Breast epithelium (tissue), 4 donors: ENCODE measurements around the gene DLGAP3. TPM values are rescaled to one million over a fixed set of nuclear protein-coding genes. Genes with fewer than 3 reads are reported as not detected.

Source experiments
- DNase-seq, 2 donors: peaks; one replicate each; pipeline ENCODE4 v3.0.0-alpha.2; 2019; ENCODE audit warnings: low spot score in 2 of 2
- H3K27ac ChIP-seq, 2 donors: fragments of 200-600 bp; sonication (generic) in 1 of 2; one replicate each; pipeline ENCODE4 v1.5.1; 2016 to 2019; ENCODE audit warnings: mild to moderate bottlenecking in 1 of 2
- H3K27me3 ChIP-seq, 2 donors: fragments of 200-600 bp; sonication (generic) in 1 of 2; one replicate each; pipeline versions ENCODE4 v1.5.1 to v1.6.0; 2017 to 2019; ENCODE audit warnings: control low read depth in 1 of 2, mild to moderate bottlenecking in 1 of 2
- H3K36me3 ChIP-seq: fragments of 200-600 bp; one replicate; pipeline ENCODE4 v1.5.1; 2019
- H3K4me1 ChIP-seq, 2 donors: fragments of 200-600 bp; sonication (generic); one replicate each; pipeline ENCODE4 v1.5.1; 2016 to 2019; ENCODE audit warnings: control low read depth in 1 of 2
- H3K4me3 ChIP-seq, 3 donors: fragments of 200-600 bp; sonication (generic); 1 replicate in 2 of 3; 2 replicates in 1 of 3; pipeline ENCODE4 v1.5.1; 2016 to 2019; ENCODE audit warnings: mild to moderate bottlenecking in 3 of 3, moderate library complexity in 2 of 3
- H3K9me3 ChIP-seq, 2 donors: fragments of 200-600 bp; sonication (generic) in 1 of 2; one replicate each; pipeline ENCODE4 v1.5.1; 2016 to 2019; ENCODE audit warnings: control low read depth in 1 of 2
- CTCF ChIP-seq, 3 donors: fragments of 450-650 bp; IDR thresholded peaks; one replicate each; pipeline ENCODE4 v1.5.1; 2016 to 2017; ENCODE audit warnings: antibody characterized with exemption in 3 of 3, mild to moderate bottlenecking in 3 of 3, moderate library complexity in 3 of 3
- POLR2A ChIP-seq: fragments of 450-650 bp; IDR thresholded peaks from one replicate; pipeline ENCODE4 v1.6.1; 2016; ENCODE audit warnings: antibody characterized with exemption, mild to moderate bottlenecking, moderate library complexity
- POLR2AphosphoS5 ChIP-seq, 3 donors: sonication (generic); formaldehyde crosslinking; IDR thresholded peaks; one replicate each; pipeline ENCODE4 v1.6.1; 2017; ENCODE audit warnings: antibody characterized with exemption in 3 of 3
- intact Hi-C: fragments of 100-400 bp; cut with DNase I; formaldehyde crosslinking; loops from one replicate; pipeline ENCODE4 v1.15.1; 2023; ENCODE audit warnings: low total_unique reads
- total RNA-seq, 3 donors: library from RNA; depleted of rRNA; stranded (reverse); fragments of >200 nt; gene quantifications; one replicate each; pipeline ENCODE4 v1.1.0, GENCODE V29; 2016

DLGAP3 gene
- total RNA-seq, 3 donors from 2014 or later = 0.15 to 0.33 (median 0.16) TPM

DNA sequence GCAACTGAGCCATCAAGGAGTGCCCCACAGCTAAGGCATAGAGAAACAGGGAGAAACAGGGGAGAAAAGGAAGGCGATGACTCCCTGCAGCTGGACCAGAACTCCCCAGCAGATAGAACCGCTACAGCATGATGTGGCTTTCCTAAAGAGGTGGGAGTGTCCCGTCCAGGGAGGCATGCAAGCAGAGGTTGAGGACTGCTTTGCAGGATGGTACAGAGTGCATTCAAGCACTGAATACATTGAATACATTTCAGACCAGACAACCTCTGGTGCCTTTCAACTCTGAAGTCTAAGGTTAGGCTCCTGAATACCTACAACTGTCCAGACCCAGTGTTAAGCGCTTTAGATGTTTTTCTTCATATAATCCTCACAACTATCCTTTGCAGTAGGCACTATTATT, 13.3 kb downstream of the DLGAP3 start:
- no peaks in the 10 kb centered on the region for H3K4me1 ChIP-seq
- intact Hi-C loops = no loop called here
- H3K4me3 ChIP-seq = no peak overlapping the region
- peaks cover 0 to 20% of the 10 kb centered on the region in 2 donors for H3K27me3 ChIP-seq
- no peak for TF ChIP-seq POLR2AphosphoS5 (IDR thresholded peaks at IDR 0.05)
- no peak for TF ChIP-seq POLR2A
- no peak for TF ChIP-seq CTCF (IDR thresholded peaks at IDR 0.05)
- H3K36me3 ChIP-seq = no peaks in the 10 kb centered on the region
- H3K9me3 ChIP-seq = no peaks in the 10 kb centered on the region
- no peak overlapping the region for H3K27ac ChIP-seq
- DNase-seq = no peak

DNA sequence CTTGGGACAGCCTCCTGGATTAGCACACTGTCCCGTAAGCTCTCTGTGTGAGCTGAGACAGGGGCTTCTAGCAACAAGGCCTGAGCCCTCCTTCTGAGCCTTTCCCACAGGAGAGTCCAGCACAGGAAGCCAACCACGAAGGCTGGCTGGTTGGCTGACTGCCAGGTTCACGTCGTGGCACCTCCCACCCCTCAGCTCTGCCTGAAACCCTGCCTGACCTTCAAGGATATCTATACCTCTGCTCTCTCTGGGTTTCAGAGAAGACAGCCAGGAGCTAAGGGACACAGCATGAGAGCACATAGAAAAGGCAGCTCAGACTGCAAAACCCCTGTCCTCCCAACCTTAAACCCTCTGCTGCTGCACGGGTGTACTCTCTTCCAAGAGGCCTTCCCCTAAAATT, 13.9 kb downstream of the DLGAP3 start:
- Histone ChIP-seq H3K27ac (no peak overlapping the region), H3K4me3 (no peak overlapping the region), H3K27me3 (peaks cover 0 to 16% of the 10 kb centered on the region in 2 donors), H3K9me3 (no peaks in the 10 kb centered on the region), H3K4me1 (no peaks in the 10 kb centered on the region), H3K36me3 (no peaks in the 10 kb centered on the region)
- DNase-seq = no peak
- intact Hi-C loops = no loop called here
- no peak for TF ChIP-seq CTCF (IDR thresholded peaks at IDR 0.05)
- no peak for TF ChIP-seq POLR2A
- TF ChIP-seq POLR2AphosphoS5 (IDR thresholded peaks at IDR 0.05) = no peak

DNA sequence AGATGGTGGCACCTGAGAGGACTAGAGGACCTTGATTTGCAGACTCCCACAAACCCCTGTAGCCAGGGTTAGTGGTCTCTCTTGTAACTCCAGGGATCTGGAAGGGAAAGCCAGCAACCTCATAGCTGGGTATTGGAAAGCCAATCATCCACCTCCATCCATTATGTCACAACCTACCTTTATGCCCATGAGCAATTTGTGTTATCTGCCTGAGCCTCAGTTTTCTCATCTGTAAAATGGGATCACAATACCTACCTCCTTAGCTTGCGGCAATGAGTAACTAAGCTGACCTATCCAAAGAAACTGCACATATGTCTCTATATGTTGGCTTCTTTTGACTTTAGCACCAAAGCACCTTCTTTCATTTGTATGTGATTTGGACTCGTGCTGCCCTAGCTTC, 14.5 kb downstream of the DLGAP3 start:
- TF ChIP-seq POLR2AphosphoS5 (IDR thresholded peaks at IDR 0.05) = no peak
- Histone ChIP-seq H3K9me3 (no peaks in the 10 kb centered on the region), H3K36me3 (no peaks in the 10 kb centered on the region), H3K27me3 (peaks cover 0 to 10% of the 10 kb centered on the region in 2 donors), H3K4me1 (no peaks in the 10 kb centered on the region), H3K4me3 (no peak overlapping the region), H3K27ac (no peak overlapping the region)
- intact Hi-C loops = no loop called here
- no peak for DNase-seq

- DNase-seq = no peak
- peaks cover 0 to 5% of the 10 kb centered on the region in 2 donors for H3K27me3 ChIP-seq
- no peaks in the 10 kb centered on the region for H3K9me3 ChIP-seq
- no peak overlapping the region for H3K27ac ChIP-seq
- intact Hi-C loops = no loop called here
- H3K4me1 ChIP-seq = no peaks in the 10 kb centered on the region
- H3K4me3 ChIP-seq = no peak overlapping the region
- no peaks in the 10 kb centered on the region for H3K36me3 ChIP-seq
- TF ChIP-seq CTCF (IDR thresholded peaks at IDR 0.05) (no peak), POLR2AphosphoS5 (IDR thresholded peaks at IDR 0.05) (no peak), POLR2A (no peak)
These were observed 18.0 kb downstream of the DLGAP3 start for GRCh38 chr1:34911465-34911864.

DNA sequence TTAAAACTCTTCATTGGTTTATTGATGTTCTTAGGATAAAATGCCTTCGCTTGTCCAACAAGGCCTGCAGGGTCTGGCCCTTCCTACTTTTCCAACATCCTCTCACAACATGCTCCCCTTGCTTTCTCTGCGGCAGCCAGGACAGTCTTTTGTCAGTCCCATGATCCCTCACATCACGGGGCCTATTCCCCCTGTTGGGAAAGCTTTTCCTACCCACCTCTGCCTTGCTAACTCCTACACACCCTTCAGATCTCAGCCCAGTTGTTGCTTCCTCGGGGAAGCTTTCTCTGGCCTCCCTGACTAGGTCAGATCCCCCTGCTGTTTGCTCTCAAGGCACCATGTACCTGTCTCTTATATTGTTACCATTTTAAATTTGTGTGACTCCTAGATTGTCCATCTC, 19.0 kb downstream of the DLGAP3 start:
- peaks cover 0 to 5% of the 10 kb centered on the region in 2 donors for H3K27me3 ChIP-seq
- H3K36me3 ChIP-seq = no peaks in the 10 kb centered on the region
- intact Hi-C loops = no loop called here
- no peak overlapping the region for H3K27ac ChIP-seq
- no peaks in the 10 kb centered on the region for H3K9me3 ChIP-seq
- no peak for TF ChIP-seq POLR2A
- TF ChIP-seq POLR2AphosphoS5 (IDR thresholded peaks at IDR 0.05) = no peak
- no peak for TF ChIP-seq CTCF (IDR thresholded peaks at IDR 0.05)
- H3K4me1 ChIP-seq = no peaks in the 10 kb centered on the region
- no peak overlapping the region for H3K4me3 ChIP-seq
- DNase-seq = no peak

DNA sequence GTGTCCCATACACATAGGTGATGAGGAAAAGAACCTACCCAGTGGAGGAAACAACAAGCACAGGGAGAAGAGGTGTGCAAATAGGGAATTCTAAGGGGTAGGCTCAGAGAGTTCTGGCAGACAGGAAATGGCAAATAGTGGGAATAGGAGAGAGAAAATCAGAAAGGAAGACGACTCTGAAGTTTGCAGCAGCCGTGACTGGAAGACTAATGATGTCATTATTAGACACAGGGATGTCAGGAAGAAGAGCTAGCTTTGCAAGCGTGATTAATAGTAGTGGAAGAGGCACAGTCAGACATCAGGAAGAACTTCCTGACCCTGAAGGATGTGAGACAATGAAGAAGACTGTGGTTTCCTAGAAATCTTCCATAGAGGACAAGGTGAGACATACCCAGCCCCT, 21.1 kb downstream of the DLGAP3 start:
- Histone ChIP-seq H3K36me3 (no peaks in the 10 kb centered on the region), H3K4me1 (no peaks in the 10 kb centered on the region), H3K9me3 (no peaks in the 10 kb centered on the region), H3K27ac (no peak overlapping the region), H3K4me3 (no peak overlapping the region), H3K27me3 (no peaks in the 10 kb centered on the region)
- DNase-seq = no peak
- TF ChIP-seq CTCF (IDR thresholded peaks at IDR 0.05) (no peak), POLR2A (no peak), POLR2AphosphoS5 (IDR thresholded peaks at IDR 0.05) (no peak)
- intact Hi-C loops = no loop called here
